Kidney (tissue), 14 donors: ENCODE data around the gene FSTL5. TPM values are rescaled to one million over a fixed set of nuclear protein-coding genes. Genes with fewer than 3 reads are reported as not detected.

ENCODE experiments used
- DNase-seq, 5 donors: peaks; one replicate each; pipeline ENCODE4 v3.0.0-alpha.2; 2013 to 2020
- FAIRE-seq: peaks from 2 replicates; lab custom pipeline; 2012; peaks lifted over from hg19 to GRCh38; lab: Jason Lieb, UNC
- H3K27ac ChIP-seq, 2 donors: one replicate each; pipeline ENCODE4 v1.7.0; 2013; ENCODE audit warnings: low read depth in 2 of 2, low read length in 2 of 2, inconsistent platforms in 1 of 2
- H3K27me3 ChIP-seq: one replicate; pipeline ENCODE4 v1.7.1; 2013; ENCODE audit warnings: low read length, inconsistent platforms; ENCODE audit not compliant: control insufficient read depth, insufficient read depth
- H3K36me3 ChIP-seq, 3 donors: one replicate each; pipeline versions ENCODE4 v1.7.0 to v1.7.1; 2013; ENCODE audit warnings: low read length in 3 of 3, control low read depth in 1 of 3, inconsistent platforms in 1 of 3; ENCODE audit not compliant: insufficient read depth in 3 of 3, control insufficient read depth in 2 of 3
- H3K4me1 ChIP-seq, 3 donors: one replicate each; pipeline versions ENCODE4 v1.7.0 to v1.7.1; 2013; ENCODE audit warnings: low read length in 3 of 3, inconsistent platforms in 1 of 3, low read depth in 1 of 3; ENCODE audit not compliant: control insufficient read depth in 2 of 3, insufficient read depth in 2 of 3
- H3K4me3 ChIP-seq, 3 donors: one replicate each; pipeline versions ENCODE4 v1.7.0 to v1.8.1; 2013; ENCODE audit warnings: low read length in 3 of 3, control low read depth in 1 of 3, inconsistent platforms in 1 of 3
- H3K9ac ChIP-seq, 3 donors: one replicate each; pipeline versions ENCODE4 v1.7.0 to v1.7.1; 2013; ENCODE audit warnings: low read length in 3 of 3, control low read depth in 1 of 3, inconsistent platforms in 1 of 3
- H3K9me3 ChIP-seq, 3 donors: one replicate each; pipeline versions ENCODE4 v1.7.0 to v1.7.1; 2013; ENCODE audit warnings: low read length in 3 of 3, control low read depth in 1 of 3, inconsistent platforms in 1 of 3; ENCODE audit not compliant: control insufficient read depth in 2 of 3, insufficient read depth in 1 of 3
- intact Hi-C: fragments of 100-400 bp; cut with DNase I; formaldehyde crosslinking; loops from one replicate; pipeline ENCODE4 v1.11.1; 2022
- polyA plus RNA-seq: library from polyadenylated mRNA; stranded (reverse); fragments of 350-450 nt; fragmentation: Illumina TruSeq; extraction: RNeasy Lipid Tissue Mini Kit (QIAGEN cat#74804); gene quantifications from one replicate; pipeline ENCODE4 v1.2.3, GENCODE V29; 2014; ENCODE audit warnings: low read depth, low replicate concordance; ENCODE audit not compliant: insufficient read depth
- total RNA-seq: library from RNA; stranded (reverse); fragmentation: NEBNext Ultra II Directional; extraction: Animal tissue kit (Norgen Biotek cat#: 25700); gene quantifications from one replicate; pipeline ENCODE4 v1.2.1, GENCODE V29; 2021
- TF ChIP-seq, protein P1 (sequence below): IDR thresholded peaks from 3 replicates; pipeline ENCODE4 v1.5.1; 2012; ENCODE audit warnings: mild to moderate bottlenecking, moderate library complexity, borderline replicate concordance; ENCODE audit not compliant: insufficient read depth; ENCODE audit errors: extremely low read depth
- donor health status: control.
- donor health status: control.
- donor health status: control.
- donor health status: control.
- donor health status: control.
- donor health status: DM: yes; HTN: yes; CAD: no.
- donor health status: Normal renal cell carcinoma (clear cell type).

FSTL5 gene
- total and polyA plus RNA-seq, 2 donors from 2014 or later: 0.09 TPM; not detected in 1

DNA sequence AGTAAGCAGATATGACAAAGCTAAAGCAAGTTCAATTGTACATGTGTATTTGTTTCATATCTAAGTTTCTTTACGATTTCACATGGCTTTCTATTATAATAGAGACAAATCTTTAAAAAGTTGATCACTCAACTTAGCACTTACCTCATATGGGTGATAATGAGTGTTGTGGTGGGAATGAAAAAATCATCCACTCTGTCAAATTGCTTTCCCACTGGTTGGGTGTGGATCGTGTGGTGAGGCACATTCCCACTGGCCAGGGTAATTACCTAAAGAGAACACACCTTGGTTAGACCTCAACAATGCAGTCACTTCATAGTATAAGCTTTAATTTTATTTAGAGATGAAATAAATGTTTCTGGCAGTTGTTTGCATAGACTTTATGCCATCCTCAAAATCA is 708.9 kb downstream of the FSTL5 start:
- Histone ChIP-seq H3K36me3 (no peaks in the 10 kb centered on the region), H3K9me3 (no peaks in the 10 kb centered on the region), H3K27me3 (no peaks in the 10 kb centered on the region), H3K4me1 (no peaks in the 10 kb centered on the region), H3K9ac (no peak overlapping the region), H3K4me3 (no peak overlapping the region), H3K27ac (no peak overlapping the region)
- no peak for FAIRE-seq
- DNase-seq: no peak
- TF ChIP-seq, protein P1, sequence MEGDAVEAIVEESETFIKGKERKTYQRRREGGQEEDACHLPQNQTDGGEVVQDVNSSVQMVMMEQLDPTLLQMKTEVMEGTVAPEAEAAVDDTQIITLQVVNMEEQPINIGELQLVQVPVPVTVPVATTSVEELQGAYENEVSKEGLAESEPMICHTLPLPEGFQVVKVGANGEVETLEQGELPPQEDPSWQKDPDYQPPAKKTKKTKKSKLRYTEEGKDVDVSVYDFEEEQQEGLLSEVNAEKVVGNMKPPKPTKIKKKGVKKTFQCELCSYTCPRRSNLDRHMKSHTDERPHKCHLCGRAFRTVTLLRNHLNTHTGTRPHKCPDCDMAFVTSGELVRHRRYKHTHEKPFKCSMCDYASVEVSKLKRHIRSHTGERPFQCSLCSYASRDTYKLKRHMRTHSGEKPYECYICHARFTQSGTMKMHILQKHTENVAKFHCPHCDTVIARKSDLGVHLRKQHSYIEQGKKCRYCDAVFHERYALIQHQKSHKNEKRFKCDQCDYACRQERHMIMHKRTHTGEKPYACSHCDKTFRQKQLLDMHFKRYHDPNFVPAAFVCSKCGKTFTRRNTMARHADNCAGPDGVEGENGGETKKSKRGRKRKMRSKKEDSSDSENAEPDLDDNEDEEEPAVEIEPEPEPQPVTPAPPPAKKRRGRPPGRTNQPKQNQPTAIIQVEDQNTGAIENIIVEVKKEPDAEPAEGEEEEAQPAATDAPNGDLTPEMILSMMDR: no peak
- intact Hi-C loops: no loop called here

DNA sequence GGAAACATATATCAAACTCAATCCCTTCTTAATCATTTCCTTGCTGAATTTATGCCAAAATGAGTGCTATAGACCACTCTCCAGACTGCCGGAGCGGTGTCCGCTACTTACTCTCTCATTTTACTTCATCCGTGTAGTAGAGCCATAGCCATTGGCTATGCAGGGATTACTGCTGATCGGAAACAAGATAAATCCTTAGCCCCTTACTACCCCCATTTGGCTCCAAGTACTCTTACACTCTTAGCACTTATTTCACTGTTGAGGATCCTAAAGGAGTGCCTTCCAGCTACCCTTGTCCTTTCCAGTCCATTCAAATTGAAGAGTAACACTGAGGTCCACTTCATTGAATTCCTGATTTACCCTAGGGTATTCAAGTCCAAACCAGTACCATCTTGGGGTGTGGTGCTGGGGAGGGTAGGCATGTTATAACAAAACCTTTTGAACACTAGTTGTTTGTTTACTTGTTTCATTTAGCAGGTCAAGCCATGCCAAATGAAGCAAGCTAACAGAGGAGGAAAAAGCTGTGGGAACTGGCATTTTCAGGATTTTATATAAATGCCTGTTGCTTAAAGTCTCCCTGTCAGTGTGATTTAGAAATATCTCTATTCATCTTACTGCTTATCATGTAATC is 715.1 kb downstream of the FSTL5 start:
- Histone ChIP-seq H3K4me3 (no peak overlapping the region), H3K27ac (no peak overlapping the region), H3K9me3 (no peaks in the 10 kb centered on the region), H3K9ac (no peak overlapping the region), H3K4me1 (no peaks in the 10 kb centered on the region), H3K36me3 (no peaks in the 10 kb centered on the region), H3K27me3 (no peaks in the 10 kb centered on the region)
- FAIRE-seq (no peak), DNase-seq (peak in 2 of 5 donors; percentile 9 to 23)
- intact Hi-C loops: no loop called here
- TF ChIP-seq, protein P1: no peak

DNA sequence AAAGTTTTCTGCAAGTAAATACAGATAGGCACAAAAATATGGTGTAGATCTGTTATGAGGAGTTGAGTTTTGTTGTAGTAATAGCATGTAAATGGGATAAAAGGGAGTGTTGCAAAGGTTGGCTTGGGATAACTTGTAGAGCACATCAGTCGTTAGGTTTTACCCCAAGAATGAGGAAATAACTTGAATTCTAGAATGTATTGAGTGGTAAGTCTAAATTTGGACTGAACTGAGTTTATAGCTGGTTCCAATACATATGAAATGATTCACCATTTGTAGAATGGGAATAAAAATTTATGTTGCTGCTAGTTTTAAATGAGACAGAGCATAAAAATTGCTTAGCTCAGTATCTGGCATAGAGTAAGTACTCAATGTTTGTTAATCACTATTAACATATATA is 719.2 kb downstream of the FSTL5 start:
- no peak overlapping the region for H3K27ac ChIP-seq
- FAIRE-seq: no peak
- H3K9ac ChIP-seq: no peak overlapping the region
- intact Hi-C loops: no loop called here
- H3K4me1 ChIP-seq: no peaks in the 10 kb centered on the region
- no peaks in the 10 kb centered on the region for H3K9me3 ChIP-seq
- H3K27me3 ChIP-seq: no peaks in the 10 kb centered on the region
- DNase-seq: no peak
- TF ChIP-seq, protein P1: no peak
- H3K4me3 ChIP-seq: no peak overlapping the region
- no peaks in the 10 kb centered on the region for H3K36me3 ChIP-seq

DNA sequence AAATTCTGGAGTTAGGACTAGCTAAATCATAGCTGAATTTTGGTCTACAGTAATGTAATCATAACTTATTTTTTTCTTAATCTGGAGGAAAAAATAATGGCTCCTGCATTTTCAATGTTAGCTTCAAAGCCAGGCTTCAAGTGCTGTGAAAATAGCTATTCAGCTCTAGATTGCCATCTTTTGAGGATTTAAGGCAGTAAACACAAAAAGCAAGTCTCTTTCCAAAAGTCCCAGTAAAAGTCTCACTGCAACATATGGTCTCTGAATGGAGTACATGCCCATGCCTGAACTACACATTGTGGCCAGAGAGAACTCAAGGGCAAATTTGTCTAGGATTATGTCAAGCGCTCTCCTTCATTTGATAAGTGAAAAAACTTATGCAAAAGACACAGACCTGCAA is 720.9 kb downstream of the FSTL5 start:
- H3K36me3 ChIP-seq: no peaks in the 10 kb centered on the region
- H3K27me3 ChIP-seq: no peaks in the 10 kb centered on the region
- intact Hi-C loops: no loop called here
- FAIRE-seq (no peak), DNase-seq (peak in 1 of 5 donors; percentile 12)
- H3K9me3 ChIP-seq: no peaks in the 10 kb centered on the region
- H3K4me1 ChIP-seq: no peaks in the 10 kb centered on the region
- H3K27ac ChIP-seq: no peak overlapping the region
- TF ChIP-seq, protein P1: no peak
- no peak overlapping the region for H3K9ac ChIP-seq
- H3K4me3 ChIP-seq: no peak overlapping the region
